ENCODE data around the gene SYNGAP1.

DNA sequence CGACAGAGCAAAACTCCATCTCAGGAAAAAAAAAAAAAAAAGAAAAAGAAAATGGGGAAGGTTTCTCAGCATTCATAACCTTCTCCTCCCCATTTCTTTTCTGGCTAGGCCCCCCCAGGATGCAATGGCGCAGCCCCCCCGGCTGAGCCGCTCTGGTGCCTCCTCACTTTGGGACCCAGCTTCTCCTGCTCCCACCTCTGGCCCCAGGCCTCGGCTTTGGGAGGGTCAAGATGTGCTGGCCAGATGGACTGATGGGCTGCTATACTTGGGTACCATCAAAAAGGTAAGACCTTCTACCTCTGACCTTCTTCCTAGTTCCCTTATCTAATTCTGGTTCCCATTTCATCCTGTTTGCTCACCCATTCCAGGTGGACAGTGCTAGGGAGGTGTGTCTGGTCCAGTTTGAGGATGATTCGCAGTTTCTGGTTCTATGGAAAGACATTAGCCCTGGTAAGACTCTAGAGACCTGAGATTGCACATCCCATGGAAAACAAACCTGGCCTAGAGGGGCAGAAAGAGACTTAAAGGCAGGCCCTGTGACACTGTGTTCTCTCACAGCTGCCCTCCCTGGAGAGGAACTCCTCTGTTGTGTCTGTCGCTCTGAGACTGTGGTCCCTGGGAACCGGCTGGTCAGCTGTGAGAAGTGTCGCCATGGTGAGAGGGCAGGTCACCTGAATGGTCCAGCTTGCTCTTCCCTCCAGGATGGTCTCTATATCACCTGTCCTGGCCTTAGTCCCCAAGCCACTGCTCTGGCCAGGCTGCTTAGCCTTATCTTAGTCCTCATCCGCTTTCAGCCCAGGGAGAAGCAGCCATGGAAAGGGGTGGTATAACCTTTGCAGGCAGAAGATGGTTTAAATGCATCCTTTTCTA lies 7.5 kb upstream of the SYNGAP1 start:
- no peak for TF ChIP-seq POLR2A (IDR thresholded peaks at IDR 0.05; ENCODE audit: low read length)
- TF ChIP-seq GATA1 (IDR thresholded peaks at IDR 0.05; ENCODE audit: low read depth, low read length), result no peak
